DND-41 (cell line): ENCODE results near the gene RBBP5.

Source experiments
- ATAC-seq: fragments of 200-7000 bp; cut with Tn5 transposase; 3 replicates; pipeline ENCODE4 v1.9.1; 2021; ENCODE audit warnings: low read depth; ENCODE audit not compliant: insufficient read depth
- DNase-seq: peaks from one replicate; pipeline ENCODE4 v3.0.0-alpha.2; 2020
- H2AFZ ChIP-seq: 2 replicates; pipeline ENCODE4 v1.6.0; 2012; ENCODE audit warnings: low read depth, low read length
- H3K27ac ChIP-seq: 2 replicates; pipeline ENCODE4 v1.5.1; 2012; ENCODE audit warnings: low read length, inconsistent platforms
- H3K27me3 ChIP-seq: fragments of 200-600 bp; sonication (generic); 2 replicates; pipeline ENCODE4 v1.6.0; 2012; ENCODE audit warnings: low read length, mild to moderate bottlenecking, inconsistent platforms; ENCODE audit not compliant: insufficient read depth, poor library complexity
- H3K36me3 ChIP-seq: 2 replicates; pipeline ENCODE4 v1.5.1; 2012; ENCODE audit warnings: low read length, inconsistent platforms; ENCODE audit not compliant: insufficient read depth
- H3K4me1 ChIP-seq: 2 replicates; pipeline ENCODE4 v1.5.1; 2012; ENCODE audit warnings: mild to moderate bottlenecking, low read length; ENCODE audit not compliant: insufficient read depth
- H3K4me2 ChIP-seq: 2 replicates; pipeline ENCODE4 v1.6.0; 2012; ENCODE audit warnings: mild to moderate bottlenecking, moderate library complexity, low read length, inconsistent platforms; ENCODE audit not compliant: insufficient read depth
- H3K4me3 ChIP-seq, 2 experiments: fragments of 200-600 bp in 1 of 2; shearing (Covaris generic) in 1 of 2; 2 replicates each; pipeline ENCODE4 v1.5.1; 2012 to 2016; ENCODE audit warnings: inconsistent platforms in 2 of 2, low read length in 2 of 2, mild to moderate bottlenecking in 2 of 2, low read depth in 1 of 2, moderate library complexity in 1 of 2
- H3K79me2 ChIP-seq: 2 replicates; pipeline ENCODE4 v1.6.0; 2012; ENCODE audit warnings: low read length, inconsistent platforms; ENCODE audit not compliant: insufficient read depth
- H3K9ac ChIP-seq: 2 replicates; pipeline ENCODE4 v1.6.0; 2012; ENCODE audit warnings: low read depth, mild to moderate bottlenecking, inconsistent platforms, low read length, moderate library complexity
- H3K9me3 ChIP-seq: 2 replicates; pipeline ENCODE4 v1.5.1; 2012; ENCODE audit warnings: low read length, moderate library complexity, mild to moderate bottlenecking, inconsistent platforms; ENCODE audit not compliant: insufficient read depth, severe bottlenecking
- H4K20me1 ChIP-seq: 2 replicates; pipeline ENCODE4 v1.6.0; 2012; ENCODE audit warnings: low read length; ENCODE audit not compliant: insufficient read depth
- EZH2 ChIP-seq: IDR thresholded peaks from 3 replicates; pipeline ENCODE4 v1.6.1; 2012; ENCODE audit warnings: borderline replicate concordance, low read depth, mild to moderate bottlenecking, moderate library complexity, low read length, inconsistent platforms; ENCODE audit not compliant: severe bottlenecking
- TF ChIP-seq, protein P1 (sequence below): IDR thresholded peaks from 2 replicates; pipeline ENCODE4 v1.5.1; 2012; ENCODE audit warnings: borderline replicate concordance, low read length, moderate library complexity, mild to moderate bottlenecking; ENCODE audit not compliant: poor library complexity, severe bottlenecking; ENCODE audit errors: extremely low read depth

The RBBP5 gene

DNA sequence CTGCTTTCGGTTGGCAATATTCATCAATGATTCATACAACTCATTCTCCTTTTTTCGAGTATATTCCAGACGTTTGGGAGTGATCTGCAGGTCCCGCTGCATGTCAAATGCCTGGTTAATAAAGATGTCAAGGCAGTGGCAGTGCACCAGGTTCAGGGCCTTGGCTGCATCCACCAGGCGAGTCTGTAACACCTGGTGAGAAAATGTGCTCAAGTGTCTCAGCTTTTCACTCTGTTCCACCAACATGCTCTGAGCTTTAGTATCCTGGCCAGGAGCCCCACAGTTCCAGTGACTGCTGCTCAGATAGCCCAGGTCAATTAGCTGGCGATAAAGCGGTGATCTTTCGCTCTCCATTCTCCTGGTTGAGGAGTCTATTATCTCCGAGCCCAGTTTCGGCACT, 47.5 kb upstream of the RBBP5 start:
- TF ChIP-seq, protein P1, sequence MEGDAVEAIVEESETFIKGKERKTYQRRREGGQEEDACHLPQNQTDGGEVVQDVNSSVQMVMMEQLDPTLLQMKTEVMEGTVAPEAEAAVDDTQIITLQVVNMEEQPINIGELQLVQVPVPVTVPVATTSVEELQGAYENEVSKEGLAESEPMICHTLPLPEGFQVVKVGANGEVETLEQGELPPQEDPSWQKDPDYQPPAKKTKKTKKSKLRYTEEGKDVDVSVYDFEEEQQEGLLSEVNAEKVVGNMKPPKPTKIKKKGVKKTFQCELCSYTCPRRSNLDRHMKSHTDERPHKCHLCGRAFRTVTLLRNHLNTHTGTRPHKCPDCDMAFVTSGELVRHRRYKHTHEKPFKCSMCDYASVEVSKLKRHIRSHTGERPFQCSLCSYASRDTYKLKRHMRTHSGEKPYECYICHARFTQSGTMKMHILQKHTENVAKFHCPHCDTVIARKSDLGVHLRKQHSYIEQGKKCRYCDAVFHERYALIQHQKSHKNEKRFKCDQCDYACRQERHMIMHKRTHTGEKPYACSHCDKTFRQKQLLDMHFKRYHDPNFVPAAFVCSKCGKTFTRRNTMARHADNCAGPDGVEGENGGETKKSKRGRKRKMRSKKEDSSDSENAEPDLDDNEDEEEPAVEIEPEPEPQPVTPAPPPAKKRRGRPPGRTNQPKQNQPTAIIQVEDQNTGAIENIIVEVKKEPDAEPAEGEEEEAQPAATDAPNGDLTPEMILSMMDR, result no peak
- TF ChIP-seq EZH2, result no peak
- Histone ChIP-seq H3K4me1 (no peaks in the 10 kb centered on the region), H3K36me3 (peaks cover 12% of the 10 kb centered on the region; the same call in 1 of the 2 replicates), H3K4me2 (no peak overlapping the region), H3K79me2 (no peaks in the 10 kb centered on the region), H3K27ac (no peak overlapping the region), H4K20me1 (no peaks in the 10 kb centered on the region), H2AFZ (no peak overlapping the region), H3K9ac (no peak overlapping the region), H3K4me3 (no peak overlapping the region), H3K9me3 (no peaks in the 10 kb centered on the region), H3K27me3 (no peaks in the 10 kb centered on the region)
- DNase-seq, result no peak
- no peak for ATAC-seq

DNA sequence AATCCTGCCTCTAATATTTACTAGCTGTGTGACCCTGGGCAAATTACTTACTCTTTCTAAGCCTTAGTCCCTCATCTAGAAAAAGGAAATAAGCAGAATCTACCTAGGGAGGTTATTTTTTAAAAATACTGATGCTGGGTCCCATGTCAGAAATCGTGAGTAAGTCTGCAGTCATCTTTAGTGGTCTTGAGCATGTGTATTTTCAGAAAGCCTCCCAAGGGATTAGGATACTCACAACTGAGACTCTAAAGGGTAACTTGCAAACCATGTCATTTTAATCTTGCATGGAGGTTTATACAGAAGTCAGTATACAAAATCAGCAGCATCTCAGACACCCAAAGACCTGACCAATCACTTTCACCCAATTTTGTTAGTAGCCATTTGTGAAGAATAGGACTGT, 46.5 kb upstream of the RBBP5 start:
- no peak overlapping the region for H3K4me2 ChIP-seq
- H3K9ac ChIP-seq, result no peak overlapping the region
- H3K27ac ChIP-seq, result no peak overlapping the region
- no peaks in the 10 kb centered on the region for H4K20me1 ChIP-seq
- ATAC-seq (no peak), DNase-seq (no peak)
- H3K4me3 ChIP-seq, result no peak overlapping the region
- H3K27me3 ChIP-seq, result no peaks in the 10 kb centered on the region
- H3K4me1 ChIP-seq, result no peaks in the 10 kb centered on the region
- H2AFZ ChIP-seq, result no peak overlapping the region
- no peaks in the 10 kb centered on the region for H3K9me3 ChIP-seq
- peaks cover 20% of the 10 kb centered on the region for H3K36me3 ChIP-seq
- no peak for TF ChIP-seq EZH2
- TF ChIP-seq, protein P1, result no peak
- no peaks in the 10 kb centered on the region for H3K79me2 ChIP-seq

DNA sequence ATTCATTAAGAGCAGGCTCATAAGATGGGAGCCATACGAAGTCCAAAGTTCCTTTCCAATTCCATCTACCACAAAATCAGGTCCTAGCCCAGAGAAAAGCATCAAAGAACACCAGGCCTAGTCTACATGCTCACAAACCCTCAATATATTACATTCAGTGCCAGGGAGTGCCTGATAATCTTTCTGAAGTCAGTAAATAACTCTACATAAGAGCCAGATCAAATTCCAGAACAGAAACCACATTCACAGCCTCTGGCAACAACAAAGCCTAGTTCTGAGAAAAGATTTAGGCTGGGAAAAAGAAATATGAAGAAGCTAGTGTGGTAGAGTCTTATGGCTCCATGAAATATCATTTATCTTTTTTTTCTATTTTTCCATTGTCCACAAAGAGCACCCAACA, 40.5 kb upstream of the RBBP5 start:
- DNase-seq (no peak), ATAC-seq (no peak)
- Histone ChIP-seq H3K4me2 (no peak overlapping the region), H3K36me3 (peaks cover 57% of the 10 kb centered on the region), H3K27me3 (no peaks in the 10 kb centered on the region), H2AFZ (no peak overlapping the region), H3K9me3 (peaks cover 1% of the 10 kb centered on the region), H3K27ac (no peak overlapping the region), H3K4me1 (no peaks in the 10 kb centered on the region), H3K79me2 (no peaks in the 10 kb centered on the region), H3K9ac (no peak overlapping the region), H3K4me3 (no peak overlapping the region), H4K20me1 (no peaks in the 10 kb centered on the region)
- TF ChIP-seq EZH2, result no peak
- TF ChIP-seq, protein P1, result no peak

DNA sequence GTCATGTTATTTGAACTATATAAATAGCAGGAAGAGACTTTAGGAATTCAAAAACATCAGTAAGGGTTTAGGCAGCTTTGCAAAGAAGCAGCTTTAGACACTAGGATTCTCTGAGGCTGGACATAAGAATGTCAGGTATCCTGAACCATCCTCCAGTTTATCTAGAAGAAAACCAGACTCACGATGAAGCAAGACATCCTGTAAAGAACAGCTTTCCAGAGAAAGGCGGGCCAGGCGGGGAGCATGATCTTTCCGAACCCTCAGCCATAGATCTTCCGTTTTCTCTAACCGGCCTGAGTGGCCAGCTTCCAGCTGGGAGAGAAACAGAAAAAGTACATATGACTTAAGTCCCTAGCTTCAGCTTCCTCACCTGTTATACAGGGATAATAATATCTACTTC, 39.3 kb upstream of the RBBP5 start:
- H3K27ac ChIP-seq, result no peak overlapping the region
- no peak overlapping the region for H3K9ac ChIP-seq
- H2AFZ ChIP-seq, result no peak overlapping the region
- peaks cover 11% of the 10 kb centered on the region for H3K9me3 ChIP-seq
- no peaks in the 10 kb centered on the region for H3K4me1 ChIP-seq
- H3K27me3 ChIP-seq, result no peaks in the 10 kb centered on the region
- DNase-seq, result no peak
- H3K4me3 ChIP-seq, result no peak overlapping the region
- ATAC-seq, result no peak
- H3K4me2 ChIP-seq, result no peak overlapping the region
- H4K20me1 ChIP-seq, result no peaks in the 10 kb centered on the region
- TF ChIP-seq, protein P1, result no peak
- no peak for TF ChIP-seq EZH2
- H3K36me3 ChIP-seq, result peaks cover 69% of the 10 kb centered on the region
- no peaks in the 10 kb centered on the region for H3K79me2 ChIP-seq
